Hepatocyte (in vitro differentiated cells): ENCODE data around the gene LLGL1.

Experiments
- EZH2 ChIP-seq: fragments of 200-600 bp; sonication (generic); IDR thresholded peaks from 2 replicates; pipeline ENCODE4 v1.6.1; 2016; ENCODE audit warnings: antibody characterized with exemption, mild to moderate bottlenecking, borderline replicate concordance
- EZH2phosphoT487 ChIP-seq: fragments of 200-600 bp; sonication (generic); IDR thresholded peaks from one replicate; pipeline ENCODE4 v1.6.1; 2018; ENCODE audit warnings: antibody characterized with exemption, mild to moderate bottlenecking, low read depth, moderate library complexity; ENCODE audit not compliant: unreplicated experiment, severe bottlenecking
- TF ChIP-seq, protein P1 (sequence below): fragments of 200-600 bp; sonication (generic); IDR thresholded peaks from 2 replicates; pipeline ENCODE4 v1.5.1; 2016; ENCODE audit warnings: antibody characterized with exemption, mild to moderate bottlenecking; ENCODE audit not compliant: poor library complexity

DNA sequence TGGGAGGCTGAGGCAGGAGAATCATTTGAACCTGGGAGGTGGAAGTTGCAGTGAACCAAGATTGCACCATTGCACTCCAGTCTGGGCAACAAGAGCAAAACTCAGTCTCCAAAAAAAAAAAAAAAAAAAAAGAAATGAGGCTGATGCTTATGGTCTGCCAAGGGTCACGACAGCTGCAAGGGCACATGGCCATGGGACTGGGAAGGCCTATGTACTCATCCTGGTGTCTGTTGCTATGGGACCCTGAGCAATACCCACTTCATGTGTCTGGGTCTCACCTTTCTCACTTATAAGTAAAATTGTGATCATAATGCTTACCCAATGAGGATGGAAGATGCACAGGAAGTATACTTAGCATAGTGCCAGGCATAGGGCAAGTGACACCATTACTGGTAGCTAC, 51.6 kb downstream of the LLGL1 start:
- TF ChIP-seq, protein P1, sequence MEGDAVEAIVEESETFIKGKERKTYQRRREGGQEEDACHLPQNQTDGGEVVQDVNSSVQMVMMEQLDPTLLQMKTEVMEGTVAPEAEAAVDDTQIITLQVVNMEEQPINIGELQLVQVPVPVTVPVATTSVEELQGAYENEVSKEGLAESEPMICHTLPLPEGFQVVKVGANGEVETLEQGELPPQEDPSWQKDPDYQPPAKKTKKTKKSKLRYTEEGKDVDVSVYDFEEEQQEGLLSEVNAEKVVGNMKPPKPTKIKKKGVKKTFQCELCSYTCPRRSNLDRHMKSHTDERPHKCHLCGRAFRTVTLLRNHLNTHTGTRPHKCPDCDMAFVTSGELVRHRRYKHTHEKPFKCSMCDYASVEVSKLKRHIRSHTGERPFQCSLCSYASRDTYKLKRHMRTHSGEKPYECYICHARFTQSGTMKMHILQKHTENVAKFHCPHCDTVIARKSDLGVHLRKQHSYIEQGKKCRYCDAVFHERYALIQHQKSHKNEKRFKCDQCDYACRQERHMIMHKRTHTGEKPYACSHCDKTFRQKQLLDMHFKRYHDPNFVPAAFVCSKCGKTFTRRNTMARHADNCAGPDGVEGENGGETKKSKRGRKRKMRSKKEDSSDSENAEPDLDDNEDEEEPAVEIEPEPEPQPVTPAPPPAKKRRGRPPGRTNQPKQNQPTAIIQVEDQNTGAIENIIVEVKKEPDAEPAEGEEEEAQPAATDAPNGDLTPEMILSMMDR: no peak
- no peak for TF ChIP-seq EZH2
- no peak for TF ChIP-seq EZH2phosphoT487
